ENCODE measurements around the gene VCY. TPM values are rescaled to one million over a fixed set of nuclear protein-coding genes. Genes with fewer than 3 reads are reported as not detected.
"Not testable (repeated sequence)": the region's sequence is repeated elsewhere in the genome, so short reads cannot be mapped to it uniquely, and the experiment has no call there.

The VCY gene
- total RNA-seq (2021; fragmentation: NEBNext Ultra II Directional; extraction: Animal tissue kit (Norgen Biotek cat#: 25700)) = not detected
- long read RNA-seq = 0 reads

DNA sequence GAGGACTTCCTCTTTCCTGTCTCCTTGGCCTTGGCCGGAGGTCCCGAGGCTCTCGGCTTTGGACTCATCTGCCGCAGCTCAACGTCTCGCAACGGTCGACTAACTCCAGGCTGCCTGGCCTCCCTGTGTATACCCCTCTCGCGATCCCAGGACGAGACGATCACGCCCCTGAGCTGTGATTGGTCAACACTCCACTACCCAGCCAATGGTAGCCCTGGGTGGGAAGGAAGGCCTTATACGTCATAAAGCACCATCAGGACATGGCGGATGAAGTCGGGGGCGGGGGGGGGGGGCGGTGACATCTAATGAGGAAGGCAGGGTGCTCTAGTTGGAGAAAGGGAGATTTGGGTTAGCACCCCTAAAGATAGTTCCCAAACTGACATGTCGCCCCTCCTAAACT is at the start of gene VCY:
Gene VCY, minus strand, starts transcription at position 101 of the 400 bp plus-strand sequence. Its CDS starts 33 bp downstream, at position 68.
- H3K4me1 Mint-ChIP-seq (ENCODE audit: low read depth); H3K27ac Mint-ChIP-seq; H3K27me3 Mint-ChIP-seq (ENCODE audit: insufficient read depth); H3K4me3 Mint-ChIP-seq; H3K36me3 Mint-ChIP-seq (ENCODE audit: low read depth); DNase-seq; H3K9me3 Mint-ChIP-seq: not testable (repeated sequence)

DNA sequence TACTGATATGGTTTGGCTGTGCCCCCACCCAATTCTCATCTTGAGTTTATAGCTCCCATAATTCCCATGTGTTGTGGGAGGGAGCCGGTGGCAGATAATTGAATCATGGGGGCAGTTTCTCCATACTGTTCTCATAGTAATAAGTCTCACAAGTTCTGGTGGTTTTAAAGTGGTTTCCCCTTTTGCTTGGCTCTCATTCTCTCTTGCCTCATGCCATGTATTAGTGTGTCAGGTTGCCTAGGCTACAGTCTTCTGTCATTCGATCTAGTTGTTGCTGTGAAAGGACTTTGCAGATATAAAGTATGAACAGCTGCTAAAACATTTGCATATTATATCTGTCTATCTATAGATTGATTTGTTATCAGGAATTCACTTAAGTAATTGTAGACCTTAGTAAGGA is 44.1 kb upstream of the VCY start:
- DNase-seq; H3K27me3 Mint-ChIP-seq (ENCODE audit: insufficient read depth); H3K9me3 Mint-ChIP-seq; H3K36me3 Mint-ChIP-seq (ENCODE audit: low read depth); H3K4me3 Mint-ChIP-seq; H3K27ac Mint-ChIP-seq; H3K4me1 Mint-ChIP-seq (ENCODE audit: low read depth): not testable (repeated sequence)

DNA sequence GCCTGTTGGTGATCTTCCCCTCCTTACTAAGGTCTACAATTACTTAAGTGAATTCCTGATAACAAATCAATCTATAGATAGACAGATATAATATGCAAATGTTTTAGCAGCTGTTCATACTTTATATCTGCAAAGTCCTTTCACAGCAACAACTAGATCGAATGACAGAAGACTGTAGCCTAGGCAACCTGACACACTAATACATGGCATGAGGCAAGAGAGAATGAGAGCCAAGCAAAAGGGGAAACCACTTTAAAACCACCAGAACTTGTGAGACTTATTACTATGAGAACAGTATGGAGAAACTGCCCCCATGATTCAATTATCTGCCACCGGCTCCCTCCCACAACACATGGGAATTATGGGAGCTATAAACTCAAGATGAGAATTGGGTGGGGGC is 25.6 kb upstream of the VCY start:
- H3K4me1 Mint-ChIP-seq (ENCODE audit: low read depth); H3K4me3 Mint-ChIP-seq; H3K27me3 Mint-ChIP-seq (ENCODE audit: insufficient read depth): not testable (repeated sequence)

DNA sequence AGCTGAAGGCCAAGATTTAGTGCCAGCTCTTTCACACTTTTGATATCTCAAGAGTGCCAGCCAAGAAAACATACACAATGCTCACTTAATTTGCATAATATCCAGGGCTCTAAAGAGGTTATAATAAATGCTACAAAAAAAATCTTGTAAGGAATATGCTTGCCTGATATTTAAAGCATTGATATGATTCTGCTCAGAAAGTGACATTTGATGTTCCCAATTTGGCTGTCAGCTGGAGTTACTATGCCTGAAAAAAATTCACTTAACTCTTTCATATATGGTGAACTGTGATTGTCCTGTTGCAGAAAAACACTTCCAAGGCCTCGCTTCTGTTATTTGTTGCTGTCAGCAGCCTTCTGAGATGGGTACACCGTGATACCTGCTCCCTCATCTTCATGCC is 43.9 kb downstream of the VCY start:
- H3K4me1 Mint-ChIP-seq (ENCODE audit: low read depth); H3K36me3 Mint-ChIP-seq (ENCODE audit: low read depth); H3K4me3 Mint-ChIP-seq; DNase-seq; H3K27me3 Mint-ChIP-seq (ENCODE audit: insufficient read depth); H3K27ac Mint-ChIP-seq; H3K9me3 Mint-ChIP-seq: not testable (repeated sequence)

More for the DNA sequence above, 25.6 kb upstream of the VCY start:
- H3K36me3 Mint-ChIP-seq (ENCODE audit: low read depth); H3K9me3 Mint-ChIP-seq; DNase-seq; H3K27ac Mint-ChIP-seq: not testable (repeated sequence)

Other genes starting within 250 kb of the VCY start
- not detected for gene VCY1B, start 69.8 kb upstream of the VCY start, total RNA-seq (2021; fragmentation: NEBNext Ultra II Directional; extraction: Animal tissue kit (Norgen Biotek cat#: 25700))